Prostate gland (tissue), 2 donors: ENCODE results near the gene ARMH2. TPM values are rescaled to one million over a fixed set of nuclear protein-coding genes. Genes with fewer than 3 reads are reported as not detected.
"Not testable (repeated sequence)": the region's sequence is repeated elsewhere in the genome, so short reads cannot be mapped to it uniquely, and the experiment has no call there.

Experiments used
- DNase-seq: peaks from one replicate; pipeline ENCODE4 v3.0.0-alpha.2; 2019; ENCODE audit warnings: low spot score
- H3K27ac ChIP-seq, 2 donors: fragments of 200-600 bp; sonication (generic); 2 replicates each; pipeline ENCODE4 v1.5.1; 2017 to 2019
- H3K27me3 ChIP-seq: fragments of 200-600 bp; sonication (generic); replicated peaks from 2 replicates; pipeline ENCODE4 v1.5.1; 2019; ENCODE audit not compliant: insufficient read depth
- H3K36me3 ChIP-seq, 2 donors: fragments of 200-600 bp; sonication (generic); 1 replicate in 1 of 2; 2 replicates in 1 of 2; pipeline versions ENCODE4 v1.5.1 to v1.8.1; 2017 to 2019
- H3K4me1 ChIP-seq: fragments of 200-600 bp; sonication (generic); replicated peaks from 2 replicates; pipeline ENCODE4 v1.5.1; 2019
- H3K4me3 ChIP-seq, 2 donors: fragments of 200-600 bp; sonication (generic); 2 replicates each; pipeline ENCODE4 v1.5.1; 2017 to 2019
- H3K9me3 ChIP-seq: fragments of 200-600 bp; sonication (generic); 2 replicates; pipeline ENCODE4 v1.5.1; 2017
- POLR2A ChIP-seq: fragments of 450-650 bp; IDR thresholded peaks from one replicate; pipeline ENCODE4 v1.6.1; 2016; ENCODE audit warnings: antibody characterized with exemption, mild to moderate bottlenecking
- POLR2AphosphoS5 ChIP-seq: sonication (generic); formaldehyde crosslinking; IDR thresholded peaks from one replicate; pipeline ENCODE4 v1.6.1; 2017; ENCODE audit warnings: antibody characterized with exemption
- WGBS: methylation state at CpG from one replicate; pipeline ENCODE4 v1.1.5; 2018; 5-methylcytosine and 5-hydroxymethylcytosine counted together
- intact Hi-C: fragments of 100-400 bp; cut with DNase I; formaldehyde crosslinking; loops from one replicate; pipeline ENCODE4 v1.14.2; 2022
- total RNA-seq, 2 donors: library from RNA; depleted of rRNA; stranded (reverse); fragments of >200 nt; gene quantifications; one replicate each; pipeline ENCODE4 v1.1.0, GENCODE V29; 2016
- TF ChIP-seq, protein P1 (sequence below), 4 experiments: fragments of 200-600 bp in 2 of 4; fragments of 450-650 bp in 2 of 4; sonication (generic) in 2 of 4; IDR thresholded peaks; 1 replicate in 3 of 4; 2 replicates in 1 of 4; pipeline ENCODE4 v1.5.1; 2016 to 2019; ENCODE audit warnings: antibody characterized with exemption in 4 of 4, mild to moderate bottlenecking in 2 of 4, moderate library complexity in 2 of 4

Gene ARMH2
- total RNA-seq, 2 donors from 2014 or later: not detected

DNA sequence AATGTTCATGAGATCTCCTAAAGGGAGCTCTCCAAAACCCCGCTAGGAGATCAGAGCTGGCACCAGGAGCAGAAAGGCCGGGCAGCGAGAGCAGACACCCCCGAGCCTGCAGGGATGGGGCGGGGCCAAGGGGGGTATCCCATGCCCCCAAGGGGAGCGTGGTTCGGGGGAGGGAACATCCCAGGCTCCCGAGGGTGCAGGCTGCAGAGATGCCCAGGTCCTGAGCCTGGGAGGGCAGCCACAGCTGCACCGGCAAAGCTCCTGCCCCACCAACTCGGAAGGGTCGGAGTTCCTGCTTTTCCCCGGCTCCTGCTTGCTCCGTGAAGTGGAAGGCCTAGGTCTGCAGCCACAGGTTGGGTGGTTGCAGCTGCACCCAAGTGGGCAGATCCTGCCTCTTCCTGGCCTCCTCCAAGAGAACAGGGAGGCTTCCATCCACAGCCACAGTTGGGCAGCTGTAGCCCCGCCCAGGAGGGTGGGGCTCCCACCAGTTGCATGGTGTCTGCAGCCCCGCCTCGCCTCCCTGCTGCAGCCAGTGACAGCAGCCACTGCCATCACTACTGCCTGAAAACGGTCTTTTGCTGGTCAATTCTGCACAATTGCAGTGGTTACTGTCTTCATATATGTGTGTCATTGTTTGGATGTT is 37.4 kb downstream of the ARMH2 start:
- H3K4me1 ChIP-seq: no peaks in the 10 kb centered on the region
- DNase-seq: no peak
- no peak overlapping the region for H3K4me3 ChIP-seq
- H3K9me3 ChIP-seq: no peaks in the 10 kb centered on the region
- H3K27me3 ChIP-seq: no peaks in the 10 kb centered on the region
- TF ChIP-seq POLR2AphosphoS5 (no peak), POLR2A (no peak)
- TF ChIP-seq, protein P1, sequence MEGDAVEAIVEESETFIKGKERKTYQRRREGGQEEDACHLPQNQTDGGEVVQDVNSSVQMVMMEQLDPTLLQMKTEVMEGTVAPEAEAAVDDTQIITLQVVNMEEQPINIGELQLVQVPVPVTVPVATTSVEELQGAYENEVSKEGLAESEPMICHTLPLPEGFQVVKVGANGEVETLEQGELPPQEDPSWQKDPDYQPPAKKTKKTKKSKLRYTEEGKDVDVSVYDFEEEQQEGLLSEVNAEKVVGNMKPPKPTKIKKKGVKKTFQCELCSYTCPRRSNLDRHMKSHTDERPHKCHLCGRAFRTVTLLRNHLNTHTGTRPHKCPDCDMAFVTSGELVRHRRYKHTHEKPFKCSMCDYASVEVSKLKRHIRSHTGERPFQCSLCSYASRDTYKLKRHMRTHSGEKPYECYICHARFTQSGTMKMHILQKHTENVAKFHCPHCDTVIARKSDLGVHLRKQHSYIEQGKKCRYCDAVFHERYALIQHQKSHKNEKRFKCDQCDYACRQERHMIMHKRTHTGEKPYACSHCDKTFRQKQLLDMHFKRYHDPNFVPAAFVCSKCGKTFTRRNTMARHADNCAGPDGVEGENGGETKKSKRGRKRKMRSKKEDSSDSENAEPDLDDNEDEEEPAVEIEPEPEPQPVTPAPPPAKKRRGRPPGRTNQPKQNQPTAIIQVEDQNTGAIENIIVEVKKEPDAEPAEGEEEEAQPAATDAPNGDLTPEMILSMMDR (IDR thresholded peaks at IDR 0.05): no peak
- no peaks in the 10 kb centered on the region for H3K36me3 ChIP-seq
- no peak overlapping the region for H3K27ac ChIP-seq
- intact Hi-C loops: no loop called here
- 83% methylated on average over 14 of the region's 17 CpGs for WGBS

DNA sequence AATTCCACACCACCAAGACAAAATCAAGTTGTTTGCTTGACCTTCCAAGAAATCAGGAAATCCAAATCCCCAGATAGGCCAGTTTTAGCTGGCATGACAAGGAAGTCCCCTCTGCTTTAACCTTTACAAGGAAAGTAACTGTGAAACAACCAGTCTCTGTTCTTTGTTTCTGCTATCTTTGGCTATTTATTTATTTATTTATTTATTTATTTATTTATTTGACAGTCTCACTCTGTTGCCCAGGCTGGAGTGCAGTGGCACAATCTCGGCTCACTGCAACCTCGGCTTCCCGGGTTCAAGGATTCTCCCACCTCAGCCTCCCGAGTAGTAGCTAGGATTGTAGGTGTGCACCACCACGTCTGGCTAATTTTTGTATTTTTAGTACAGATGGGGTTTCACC is 38.5 kb downstream of the ARMH2 start:
- TF ChIP-seq POLR2AphosphoS5: no peak
- TF ChIP-seq, protein P1 (IDR thresholded peaks at IDR 0.05): no peak
- TF ChIP-seq POLR2A: no peak
- Histone ChIP-seq H3K27me3 (no peaks in the 10 kb centered on the region), H3K36me3 (no peaks in the 10 kb centered on the region), H3K4me3 (no peak overlapping the region), H3K4me1 (no peaks in the 10 kb centered on the region), H3K9me3 (no peaks in the 10 kb centered on the region), H3K27ac (no peak overlapping the region)
- intact Hi-C loops: no loop called here
- WGBS: 99% methylated on average over 5 of the region's 5 CpGs
- DNase-seq: no peak

DNA sequence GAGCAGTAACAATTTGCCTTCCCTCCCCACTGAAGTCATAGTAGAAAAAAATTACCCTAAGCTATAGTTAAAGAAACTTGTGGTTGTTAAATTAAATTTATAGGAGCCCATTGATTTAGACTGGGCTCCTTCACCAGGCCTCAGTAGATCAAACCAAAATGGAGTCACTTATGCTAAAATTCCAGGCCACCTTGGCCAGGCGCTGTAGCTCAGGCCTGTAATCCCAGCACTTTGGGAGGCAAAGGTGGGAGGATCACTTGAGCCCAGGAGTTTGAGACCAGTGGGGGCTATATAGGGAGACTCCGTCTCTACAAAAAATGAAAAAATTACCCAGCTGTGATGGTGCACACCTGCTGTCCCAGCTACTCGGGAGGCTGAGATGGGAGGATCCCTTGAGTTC is 39.0 kb downstream of the ARMH2 start:
- Histone ChIP-seq H3K27me3 (no peaks in the 10 kb centered on the region), H3K27ac (no peak overlapping the region), H3K4me3 (no peak overlapping the region), H3K36me3 (no peaks in the 10 kb centered on the region), H3K4me1 (no peaks in the 10 kb centered on the region), H3K9me3 (no peaks in the 10 kb centered on the region)
- TF ChIP-seq, protein P1 (IDR thresholded peaks at IDR 0.05): no peak
- TF ChIP-seq POLR2AphosphoS5: no peak
- TF ChIP-seq POLR2A: no peak
- intact Hi-C loops: no loop called here
- WGBS: 98% methylated on average over 3 of the region's 3 CpGs
- no peak for DNase-seq

DNA sequence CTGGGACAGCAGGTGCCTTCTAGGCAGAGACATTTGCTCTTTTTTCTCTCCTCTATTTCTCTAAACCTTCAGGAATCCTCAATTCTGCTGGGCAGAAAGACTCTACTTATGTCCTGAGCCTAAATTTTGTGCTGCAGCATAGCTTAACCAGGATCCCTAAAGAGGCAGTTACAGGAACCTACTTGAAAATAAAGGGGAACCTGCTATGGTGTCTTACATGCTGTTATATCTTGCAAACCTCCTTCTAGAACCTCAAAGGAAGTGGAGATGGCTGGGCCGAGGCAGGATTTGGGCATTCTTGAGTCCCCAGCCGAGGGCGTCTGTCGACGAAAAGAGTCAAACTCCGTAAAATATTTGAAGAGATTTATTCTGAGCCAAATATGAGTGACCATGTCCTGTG is 41.1 kb downstream of the ARMH2 start:
- H3K27me3 ChIP-seq: no peaks in the 10 kb centered on the region
- H3K4me3 ChIP-seq: no peak overlapping the region
- intact Hi-C loops: no loop called here
- DNase-seq: no peak
- no peaks in the 10 kb centered on the region for H3K36me3 ChIP-seq
- no peak for TF ChIP-seq POLR2A
- TF ChIP-seq, protein P1 (IDR thresholded peaks at IDR 0.05): no peak
- TF ChIP-seq POLR2AphosphoS5: no peak
- H3K9me3 ChIP-seq: no peaks in the 10 kb centered on the region
- no peaks in the 10 kb centered on the region for H3K4me1 ChIP-seq
- WGBS: 93% methylated on average over 6 of the region's 6 CpGs
- H3K27ac ChIP-seq: no peak overlapping the region

DNA sequence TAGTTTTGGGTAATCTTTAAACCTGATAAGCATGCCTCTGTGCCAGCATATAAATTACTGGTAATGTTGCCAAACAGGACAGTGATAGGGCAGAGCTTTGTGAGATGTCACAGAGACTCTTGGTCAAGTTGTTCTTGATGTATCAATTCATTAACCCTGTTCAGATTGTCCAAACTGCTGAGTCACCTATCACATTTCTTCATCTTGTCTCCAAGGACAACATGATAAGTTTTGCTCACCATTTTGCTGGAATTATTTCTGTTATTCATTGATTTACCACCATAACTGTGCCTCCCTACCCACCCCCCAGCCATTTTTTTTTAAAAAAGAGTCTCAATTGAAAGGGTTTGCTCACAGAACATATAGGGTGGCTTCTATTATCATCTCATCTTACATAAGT is 43.4 kb downstream of the ARMH2 start:
- H3K36me3 ChIP-seq: no peaks in the 10 kb centered on the region
- H3K27me3 ChIP-seq: no peaks in the 10 kb centered on the region
- DNase-seq: no peak
- intact Hi-C loops: no loop called here
- no peaks in the 10 kb centered on the region for H3K9me3 ChIP-seq
- H3K4me1 ChIP-seq: no peaks in the 10 kb centered on the region
- H3K27ac ChIP-seq: no peak overlapping the region
- H3K4me3 ChIP-seq: no peak overlapping the region
- no peak for TF ChIP-seq POLR2A
- no peak for TF ChIP-seq POLR2AphosphoS5
- TF ChIP-seq, protein P1 (IDR thresholded peaks at IDR 0.05): no peak

DNA sequence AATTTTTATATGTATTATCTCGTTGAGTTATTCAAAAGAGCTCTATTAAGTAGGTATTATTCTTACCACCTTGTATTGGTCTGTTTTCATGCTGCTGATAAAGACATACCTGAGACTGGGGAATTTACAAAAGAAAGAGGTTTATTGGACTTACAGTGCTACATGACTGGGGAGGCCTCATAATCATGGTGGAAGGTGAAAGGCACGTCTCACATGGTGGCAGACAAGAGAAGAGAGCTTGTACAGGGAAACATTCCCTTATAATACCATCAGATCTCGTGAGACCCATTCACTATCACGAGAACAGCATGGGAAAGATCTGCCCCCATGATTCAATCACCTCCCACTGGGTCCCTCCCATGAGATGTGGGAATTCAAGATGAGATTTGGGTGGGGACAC is 44.3 kb downstream of the ARMH2 start:
- intact Hi-C loops, H3K27me3 ChIP-seq, DNase-seq, H3K27ac ChIP-seq, H3K36me3 ChIP-seq, H3K4me1 ChIP-seq, H3K9me3 ChIP-seq, H3K4me3 ChIP-seq: not testable (repeated sequence)
- WGBS: 83% methylated on average over 4 of the region's 4 CpGs
